ENCODE measurements around the gene GABRB1. TPM values are rescaled to one million over a fixed set of nuclear protein-coding genes. Genes with fewer than 3 reads are reported as not detected.

GABRB1 gene
- total and polyA plus RNA-seq, 2 experiments from 2014 or later: not detected

DNA sequence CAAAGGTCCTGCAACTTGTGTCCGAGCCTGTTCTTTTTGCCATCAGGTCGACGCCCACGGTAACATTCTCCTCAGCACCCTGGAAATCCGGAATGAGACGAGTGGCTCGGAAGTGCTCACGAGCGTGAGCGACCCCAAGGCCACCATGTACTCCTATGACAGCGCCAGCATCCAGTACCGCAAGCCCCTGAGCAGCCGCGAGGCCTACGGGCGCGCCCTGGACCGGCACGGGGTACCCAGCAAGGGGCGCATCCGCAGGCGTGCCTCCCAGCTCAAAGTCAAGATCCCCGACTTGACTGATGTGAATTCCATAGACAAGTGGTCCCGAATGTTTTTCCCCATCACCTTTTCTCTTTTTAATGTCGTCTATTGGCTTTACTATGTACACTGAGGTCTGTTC, 394.3 kb downstream of the GABRB1 start:
- no peak overlapping the region for H3K27ac ChIP-seq
- no peak overlapping the region for H3K9ac ChIP-seq
- H2AFZ ChIP-seq: no peak overlapping the region
- no peaks in the 10 kb centered on the region for H3K79me2 ChIP-seq (ENCODE audit: insufficient read depth)
- H3K27me3 ChIP-seq (replicated peaks; ENCODE audit: insufficient read depth): peaks cover 13% of the 10 kb centered on the region; the same call in 1 of the 2 replicates
- H3K4me1 ChIP-seq (ENCODE audit: insufficient read depth): no peaks in the 10 kb centered on the region
- no peaks in the 10 kb centered on the region for H3K36me3 ChIP-seq (ENCODE audit: low read depth)
- H3K9me3 ChIP-seq (ENCODE audit: low read depth): no peaks in the 10 kb centered on the region
- DNase-seq: no peak
- no peak overlapping the region for H3K4me2 ChIP-seq (ENCODE audit: unreplicated experiment)
- H3K4me3 ChIP-seq: no peak overlapping the region
- WGBS, 2 experiments (ENCODE audit: low coverage in 1 of 2, low lambda C conversion rate in 2 of 2, missing lambda C conversion rate in 2 of 2): 76% methylated on average over 25 of the region's 25 CpGs
- no peaks in the 10 kb centered on the region for H3F3A ChIP-seq (ENCODE audit: insufficient read depth)
- H3K9me2 ChIP-seq (ENCODE audit: insufficient read depth): no peaks in the 10 kb centered on the region
- in situ Hi-C loops (cut with MboI): no loop called here
- no peaks in the 10 kb centered on the region for H4K20me1 ChIP-seq (ENCODE audit: insufficient read depth)
- TF ChIP-seq EZH2 (IDR thresholded peaks at IDR 0.05; ENCODE audit: insufficient read depth, poor library complexity, severe bottlenecking): no peak
- TF ChIP-seq EZH2phosphoT487 (IDR thresholded peaks at IDR 0.05; ENCODE audit: insufficient read depth, low read depth): no peak

DNA sequence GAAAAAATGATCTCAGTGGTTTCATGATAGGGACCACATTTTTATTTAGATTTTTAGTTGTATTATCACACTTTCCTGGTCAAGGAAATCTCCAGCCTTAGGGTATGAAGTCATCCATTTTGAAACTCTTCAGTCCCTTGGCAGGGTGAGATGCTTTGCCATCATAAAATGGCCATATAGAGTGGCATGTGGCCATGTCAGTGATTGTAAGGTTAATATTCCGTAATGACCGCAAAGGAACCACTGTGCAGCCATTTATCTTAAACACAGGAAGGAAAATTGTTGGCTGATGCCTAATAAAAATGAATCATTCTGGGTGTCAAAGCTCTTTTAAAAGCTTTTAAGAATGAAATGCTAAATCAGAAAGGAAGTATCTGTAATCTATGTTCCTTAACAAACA, 396.6 kb downstream of the GABRB1 start:
- Histone ChIP-seq H2AFZ (no peak overlapping the region), H4K20me1 (ENCODE audit: insufficient read depth) (no peaks in the 10 kb centered on the region), H3K9ac (no peak overlapping the region), H3K9me2 (ENCODE audit: insufficient read depth) (no peaks in the 10 kb centered on the region), H3K27me3 (replicated peaks; ENCODE audit: insufficient read depth) (0 out of 2 replicates have a peak, but pooled peaks cover 7% of the 10 kb centered on the region), H3K9me3 (ENCODE audit: low read depth) (no peaks in the 10 kb centered on the region), H3K4me2 (ENCODE audit: unreplicated experiment) (no peak overlapping the region), H3K4me1 (ENCODE audit: insufficient read depth) (no peaks in the 10 kb centered on the region), H3F3A (ENCODE audit: insufficient read depth) (no peaks in the 10 kb centered on the region), H3K27ac (no peak overlapping the region), H3K4me3 (no peak overlapping the region), H3K79me2 (ENCODE audit: insufficient read depth) (no peaks in the 10 kb centered on the region), H3K36me3 (ENCODE audit: low read depth) (no peaks in the 10 kb centered on the region)
- TF ChIP-seq EZH2 (IDR thresholded peaks at IDR 0.05; ENCODE audit: insufficient read depth, poor library complexity, severe bottlenecking): no peak
- no peak for TF ChIP-seq EZH2phosphoT487 (IDR thresholded peaks at IDR 0.05; ENCODE audit: insufficient read depth, low read depth)
- DNase-seq: no peak
- WGBS, 2 experiments (ENCODE audit: low coverage in 1 of 2, low lambda C conversion rate in 2 of 2, missing lambda C conversion rate in 2 of 2): 24 to 32% methylated on average over 2 of the region's 2 CpGs
- in situ Hi-C loops (cut with MboI): no loop called here

DNA sequence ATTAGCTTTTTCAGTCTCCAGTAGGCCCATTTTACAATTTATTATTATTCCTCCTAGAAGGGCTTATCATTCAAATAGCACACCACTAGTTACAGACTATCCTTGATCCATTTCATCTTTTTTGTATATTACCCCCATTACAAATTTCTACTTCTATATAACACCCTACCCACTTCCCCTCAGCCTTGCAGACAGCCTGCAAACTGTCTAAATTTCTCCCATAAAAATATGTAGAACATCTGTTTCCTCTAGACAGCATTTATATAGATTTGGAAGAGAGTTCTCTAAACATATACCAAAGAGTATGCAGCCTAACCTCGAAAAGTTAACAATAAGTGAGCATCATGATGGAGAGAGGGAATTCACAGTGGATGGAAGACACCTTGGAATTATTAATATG, 401.4 kb downstream of the GABRB1 start:
- no peak for TF ChIP-seq EZH2phosphoT487 (IDR thresholded peaks at IDR 0.05; ENCODE audit: insufficient read depth, low read depth)
- TF ChIP-seq EZH2 (IDR thresholded peaks at IDR 0.05; ENCODE audit: insufficient read depth, poor library complexity, severe bottlenecking): no peak
- Histone ChIP-seq H3K4me2 (ENCODE audit: unreplicated experiment) (no peak overlapping the region), H2AFZ (no peak overlapping the region), H3K9me2 (ENCODE audit: insufficient read depth) (no peaks in the 10 kb centered on the region), H3K4me3 (no peak overlapping the region), H3K36me3 (ENCODE audit: low read depth) (no peaks in the 10 kb centered on the region), H3K79me2 (ENCODE audit: insufficient read depth) (no peaks in the 10 kb centered on the region), H3K9me3 (ENCODE audit: low read depth) (no peaks in the 10 kb centered on the region), H3K9ac (no peak overlapping the region), H3K27me3 (replicated peaks; ENCODE audit: insufficient read depth) (no peaks in the 10 kb centered on the region), H3F3A (ENCODE audit: insufficient read depth) (no peaks in the 10 kb centered on the region), H4K20me1 (ENCODE audit: insufficient read depth) (no peaks in the 10 kb centered on the region), H3K27ac (no peak overlapping the region), H3K4me1 (ENCODE audit: insufficient read depth) (no peaks in the 10 kb centered on the region)
- WGBS, 2 experiments (ENCODE audit: low coverage in 1 of 2, low lambda C conversion rate in 2 of 2, missing lambda C conversion rate in 2 of 2): 0 to 14% methylated on average over 1 of the region's 1 CpG
- no peak for DNase-seq
- in situ Hi-C loops (cut with MboI): no loop called here

DNA sequence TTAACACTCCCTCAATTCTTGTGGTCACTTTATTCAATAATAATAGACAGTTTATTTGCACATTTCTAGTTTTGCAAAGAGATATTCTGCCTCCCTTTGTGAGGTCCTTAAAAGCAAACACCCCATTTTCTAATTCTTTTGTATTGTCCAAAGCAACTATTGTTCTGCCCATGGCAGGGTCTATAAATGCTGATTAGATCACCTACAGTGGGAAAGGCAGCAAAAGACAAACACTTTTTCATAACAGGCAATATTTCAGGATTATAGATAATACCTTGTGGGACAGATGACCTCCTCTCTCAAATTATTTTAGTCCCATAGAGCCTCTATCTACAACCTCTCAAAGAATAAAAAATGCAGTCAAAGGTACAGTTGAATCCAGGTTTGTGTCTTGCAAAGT, 403.6 kb downstream of the GABRB1 start:
- in situ Hi-C loops (cut with MboI): no loop called here
- no peak overlapping the region for H3K4me2 ChIP-seq (ENCODE audit: unreplicated experiment)
- no peaks in the 10 kb centered on the region for H3K9me2 ChIP-seq (ENCODE audit: insufficient read depth)
- no peak for DNase-seq
- no peaks in the 10 kb centered on the region for H3K27me3 ChIP-seq (replicated peaks; ENCODE audit: insufficient read depth)
- no peak overlapping the region for H3K9ac ChIP-seq
- H3K27ac ChIP-seq: no peak overlapping the region
- no peaks in the 10 kb centered on the region for H3K9me3 ChIP-seq (ENCODE audit: low read depth)
- H3K4me1 ChIP-seq (ENCODE audit: insufficient read depth): no peaks in the 10 kb centered on the region
- no peaks in the 10 kb centered on the region for H3F3A ChIP-seq (ENCODE audit: insufficient read depth)
- H3K4me3 ChIP-seq: no peak overlapping the region
- no peaks in the 10 kb centered on the region for H3K36me3 ChIP-seq (ENCODE audit: low read depth)
- no peaks in the 10 kb centered on the region for H3K79me2 ChIP-seq (ENCODE audit: insufficient read depth)
- H2AFZ ChIP-seq: no peak overlapping the region
- H4K20me1 ChIP-seq (ENCODE audit: insufficient read depth): no peaks in the 10 kb centered on the region
- TF ChIP-seq EZH2 (IDR thresholded peaks at IDR 0.05; ENCODE audit: insufficient read depth, poor library complexity, severe bottlenecking) (no peak), EZH2phosphoT487 (IDR thresholded peaks at IDR 0.05; ENCODE audit: insufficient read depth, low read depth) (no peak)

DNA sequence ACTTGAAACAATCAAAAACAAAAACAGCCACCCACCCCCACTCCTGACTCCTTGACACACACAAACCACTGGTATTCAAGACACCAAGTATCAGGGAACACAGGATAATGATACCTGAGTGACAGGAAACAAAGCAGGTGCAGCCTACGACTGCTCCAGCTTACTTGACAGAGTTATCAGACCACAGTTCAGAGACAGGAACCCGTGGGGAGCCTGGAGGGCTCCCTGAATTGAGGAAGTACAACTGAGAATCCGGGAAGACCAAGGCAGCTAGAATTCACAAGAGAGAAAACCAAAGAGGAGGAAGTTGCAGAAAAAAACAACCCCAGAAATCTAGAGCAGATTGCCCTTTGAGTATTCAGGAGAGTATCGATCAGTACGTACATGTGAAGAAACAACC, 411.6 kb downstream of the GABRB1 start:
- no peak overlapping the region for H3K27ac ChIP-seq

More for the DNA sequence above, 411.6 kb downstream of the GABRB1 start:
- Histone ChIP-seq H4K20me1 (ENCODE audit: insufficient read depth) (no peaks in the 10 kb centered on the region), H3K9me2 (ENCODE audit: insufficient read depth) (no peaks in the 10 kb centered on the region), H2AFZ (no peak overlapping the region), H3K4me2 (ENCODE audit: unreplicated experiment) (no peak overlapping the region), H3K4me1 (ENCODE audit: insufficient read depth) (no peaks in the 10 kb centered on the region), H3K4me3 (no peak overlapping the region), H3K79me2 (ENCODE audit: insufficient read depth) (no peaks in the 10 kb centered on the region), H3K9ac (no peak overlapping the region), H3K9me3 (ENCODE audit: low read depth) (no peaks in the 10 kb centered on the region), H3F3A (ENCODE audit: insufficient read depth) (no peaks in the 10 kb centered on the region), H3K36me3 (ENCODE audit: low read depth) (no peaks in the 10 kb centered on the region), H3K27me3 (replicated peaks; ENCODE audit: insufficient read depth) (no peaks in the 10 kb centered on the region)
- in situ Hi-C loops (cut with MboI): no loop called here
- DNase-seq: no peak
- 85 to 91% methylated on average over 5 of the region's 5 CpGs for whole genome bisulfite sequencing, 2 experiments (ENCODE audit: low coverage in 1 of 2, low lambda C conversion rate in 2 of 2, missing lambda C conversion rate in 2 of 2)
- TF ChIP-seq EZH2 (IDR thresholded peaks at IDR 0.05; ENCODE audit: insufficient read depth, poor library complexity, severe bottlenecking) (no peak), EZH2phosphoT487 (IDR thresholded peaks at IDR 0.05; ENCODE audit: insufficient read depth, low read depth) (no peak)
